ENCODE results near the gene GINS1.

GRCh38 chr20:25484911-25485511 is 77.5 kb downstream of the GINS1 start:
- TF ChIP-seq CTCF (IDR thresholded peaks at IDR 0.05) (no peak), POLR2A (IDR thresholded peaks at IDR 0.05) (no peak)
